ENCODE results near the gene PLD1. TPM values are rescaled to one million over a fixed set of nuclear protein-coding genes. Genes with fewer than 3 reads are reported as not detected.

Gene PLD1
- total and polyA plus RNA-seq, 10 donors = 3.0 to 75.2 (median 54.0) TPM

- Histone ChIP-seq H3K27ac (no peak overlapping the region), H3K27me3 (replicated peaks in 1 of 7) (no peaks in the 10 kb centered on the region), H3K4me3 (no peak overlapping the region), H3K9me3 (no peaks in the 10 kb centered on the region), H3K36me3 (peaks cover 0 to 93% (median 9%) of the 10 kb centered on the region in 6 donors), H3K4me1 (no peaks in the 10 kb centered on the region)
- WGBS, 5 donors = 81 to 96% (median 91%) methylated on average over 4 of the region's 4 CpGs
- TF ChIP-seq POLR2A (IDR thresholded peaks at IDR 0.05) (no peak), CTCF (IDR thresholded peaks at IDR 0.05 in 8 of 11, conservative IDR thresholded peaks at IDR 0.05 in 3 of 11) (no peak), POLR2AphosphoS5 (IDR thresholded peaks at IDR 0.05) (no peak)
- no peak for DNase-seq
- intact Hi-C loops (cut with DNase I; ENCODE audit: low total_unique reads) = no loop called here
Observed at GRCh38 chr3:171671709-171672108, 138.6 kb downstream of the PLD1 start.

- no peak for TF ChIP-seq POLR2AphosphoS5 (IDR thresholded peaks at IDR 0.05)
- TF ChIP-seq CTCF (IDR thresholded peaks at IDR 0.05 in 8 of 11, conservative IDR thresholded peaks at IDR 0.05 in 3 of 11) = no peak
- TF ChIP-seq POLR2A (IDR thresholded peaks at IDR 0.05) = no peak
- DNase-seq = no peak
- no peaks in the 10 kb centered on the region for H3K27me3 ChIP-seq (replicated peaks in 1 of 7)
- H3K36me3 ChIP-seq = peaks cover 0 to 99% (median 5%) of the 10 kb centered on the region in 6 donors
- H3K4me3 ChIP-seq = no peak overlapping the region
- H3K27ac ChIP-seq = no peak overlapping the region
- WGBS, 5 donors = 90 to 96% (median 94%) methylated on average over 4 of the region's 4 CpGs
- no peaks in the 10 kb centered on the region for H3K9me3 ChIP-seq
- no peaks in the 10 kb centered on the region for H3K4me1 ChIP-seq
- intact Hi-C loops (cut with DNase I; ENCODE audit: low total_unique reads) = no loop called here
Observed at GRCh38 chr3:171666516-171666915, 143.8 kb downstream of the PLD1 start.

- Histone ChIP-seq H3K4me3 (no peak overlapping the region), H3K4me1 (peaks cover 0 to 3% (median 0%) of the 10 kb centered on the region in 6 donors), H3K27ac (no peak overlapping the region), H3K9me3 (no peaks in the 10 kb centered on the region), H3K27me3 (replicated peaks in 1 of 7) (no peaks in the 10 kb centered on the region), H3K36me3 (peaks cover 0 to 99% (median 8%) of the 10 kb centered on the region in 6 donors)
- 88 to 95% (median 93%) methylated on average over 4 of the region's 4 CpGs for WGBS, 5 donors
- intact Hi-C loops (cut with DNase I; ENCODE audit: low total_unique reads) = no loop called here
- DNase-seq = no peak
- TF ChIP-seq POLR2A (IDR thresholded peaks at IDR 0.05) (no peak), CTCF (IDR thresholded peaks at IDR 0.05 in 8 of 11, conservative IDR thresholded peaks at IDR 0.05 in 3 of 11) (no peak), POLR2AphosphoS5 (IDR thresholded peaks at IDR 0.05) (no peak)
Observed at GRCh38 chr3:171663805-171664204, 146.5 kb downstream of the PLD1 start.

- no peak for DNase-seq
- Histone ChIP-seq H3K4me1 (peaks cover 0 to 3% (median 0%) of the 10 kb centered on the region in 6 donors), H3K9me3 (no peaks in the 10 kb centered on the region), H3K4me3 (no peak overlapping the region), H3K36me3 (peaks cover 0 to 100% (median 9%) of the 10 kb centered on the region in 6 donors), H3K27me3 (replicated peaks in 1 of 7) (no peaks in the 10 kb centered on the region), H3K27ac (no peak overlapping the region)
- WGBS, 5 donors = 79 to 96% (median 90%) methylated on average over 3 of the region's 3 CpGs
- TF ChIP-seq POLR2AphosphoS5 (IDR thresholded peaks at IDR 0.05) (no peak), CTCF (IDR thresholded peaks at IDR 0.05 in 8 of 11, conservative IDR thresholded peaks at IDR 0.05 in 3 of 11) (no peak), POLR2A (IDR thresholded peaks at IDR 0.05) (no peak)
- intact Hi-C loops (cut with DNase I; ENCODE audit: low total_unique reads) = no loop called here
Observed at GRCh38 chr3:171661484-171661883, 148.8 kb downstream of the PLD1 start.
